ENCODE measurements around the gene LDOC1. TPM values are rescaled to one million over a fixed set of nuclear protein-coding genes. Genes with fewer than 3 reads are reported as not detected.

The LDOC1 gene
- total and polyA plus RNA-seq, 2 experiments from 2014 or later: 9.0 to 137 TPM

GRCh38 chrX:141183000-141183399, 6.1 kb upstream of the LDOC1 start:
- Histone ChIP-seq H3K27ac (no peak overlapping the region), H3K4me3 (no peak overlapping the region), H3K9me3 (ENCODE audit: low read depth) (no peaks in the 10 kb centered on the region), H3K27me3 (no peaks in the 10 kb centered on the region), H4K20me1 (ENCODE audit: insufficient read depth, poor library complexity, severe bottlenecking) (no peaks in the 10 kb centered on the region), H3K36me3 (replicated peaks; ENCODE audit: insufficient read depth, low read depth) (no peaks in the 10 kb centered on the region), H2AFZ (no peak overlapping the region), H3K4me2 (no peak overlapping the region), H3K9me2 (replicated peaks; ENCODE audit: insufficient read depth) (no peaks in the 10 kb centered on the region), H3K4me1 (ENCODE audit: insufficient read depth) (no peaks in the 10 kb centered on the region), H3K79me2 (no peaks in the 10 kb centered on the region)
- TF ChIP-seq CTCF (IDR thresholded peaks at IDR 0.05; ENCODE audit: poor library complexity) (no peak), EZH2phosphoT487 (IDR thresholded peaks at IDR 0.05; ENCODE audit: low read depth, severe bottlenecking, unreplicated experiment) (no peak)
- 60% methylated on average over 5 of the region's 5 CpGs for WGBS (ENCODE audit: low lambda C conversion rate, missing lambda C conversion rate)
- no peak for DNase-seq (ENCODE audit: low spot score)

DNA sequence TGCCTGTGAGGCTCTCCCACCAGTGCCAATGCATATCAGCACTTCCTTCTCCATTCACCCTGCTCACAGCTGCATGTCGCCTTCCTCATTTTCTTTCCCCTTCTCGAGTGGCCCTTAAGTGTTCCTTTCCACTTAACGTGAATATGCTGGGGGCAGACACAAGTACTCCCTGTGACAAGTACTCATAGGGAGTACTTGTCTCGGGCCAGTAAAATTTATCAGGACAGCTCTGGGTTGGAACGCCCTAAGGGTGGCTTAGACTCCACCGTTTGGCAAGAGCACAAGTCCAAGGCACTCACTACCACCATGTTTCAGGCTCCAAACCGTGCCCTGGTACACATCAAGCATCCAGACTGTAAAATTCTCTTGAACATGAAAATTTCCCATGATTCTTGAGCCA, 3.9 kb upstream of the LDOC1 start:
- no peak overlapping the region for H3K27ac ChIP-seq
- H3K9me2 ChIP-seq (replicated peaks; ENCODE audit: insufficient read depth): no peaks in the 10 kb centered on the region
- no peaks in the 10 kb centered on the region for H3K36me3 ChIP-seq (replicated peaks; ENCODE audit: insufficient read depth, low read depth)
- H3K27me3 ChIP-seq: no peaks in the 10 kb centered on the region
- no peaks in the 10 kb centered on the region for H3K4me1 ChIP-seq (ENCODE audit: insufficient read depth)
- no peak overlapping the region for H3K4me2 ChIP-seq
- peaks cover 1% of the 10 kb centered on the region for H3K79me2 ChIP-seq
- no peak overlapping the region for H3K4me3 ChIP-seq
- TF ChIP-seq CTCF (IDR thresholded peaks at IDR 0.05; ENCODE audit: poor library complexity): no peak
- TF ChIP-seq EZH2phosphoT487 (IDR thresholded peaks at IDR 0.05; ENCODE audit: low read depth, severe bottlenecking, unreplicated experiment): no peak
- no peak for TF ChIP-seq EZH2 (IDR thresholded peaks at IDR 0.05; ENCODE audit: borderline replicate concordance)
- H4K20me1 ChIP-seq (ENCODE audit: insufficient read depth, poor library complexity, severe bottlenecking): no peaks in the 10 kb centered on the region
- no peak overlapping the region for H2AFZ ChIP-seq
- 72% methylated on average over 7 of the region's 7 CpGs for WGBS (ENCODE audit: low lambda C conversion rate, missing lambda C conversion rate)
- DNase-seq (ENCODE audit: low spot score): no peak
- H3K9me3 ChIP-seq (ENCODE audit: low read depth): no peaks in the 10 kb centered on the region

DNA sequence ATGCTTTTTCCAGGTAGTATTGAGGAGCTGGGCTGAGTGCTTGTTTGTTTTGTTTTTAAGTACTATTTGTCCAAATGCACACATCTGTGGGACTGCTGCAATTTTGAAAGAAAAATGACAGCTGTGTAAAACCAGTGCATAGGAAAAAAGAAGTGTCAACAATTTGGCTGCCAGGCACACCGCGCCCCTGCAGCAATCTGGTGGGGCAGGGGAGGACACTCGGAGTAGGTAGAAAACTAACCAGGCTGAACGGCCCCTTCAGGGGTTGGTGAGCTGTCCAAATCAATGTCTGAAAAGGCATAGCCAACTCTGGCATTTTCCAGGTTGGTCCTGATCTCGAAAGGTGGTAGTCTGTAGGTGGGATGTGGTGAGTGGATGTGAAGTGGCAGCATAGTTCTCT, 1.1 kb downstream of the LDOC1 start:
- WGBS (ENCODE audit: low lambda C conversion rate, missing lambda C conversion rate): 83% methylated on average over 5 of the region's 5 CpGs
- Histone ChIP-seq H3K27ac (no peak overlapping the region), H3K36me3 (replicated peaks; ENCODE audit: insufficient read depth, low read depth) (no peaks in the 10 kb centered on the region), H3K4me3 (peak overlapping the region; percentile 10), H3K9me2 (replicated peaks; ENCODE audit: insufficient read depth) (no peaks in the 10 kb centered on the region), H3K4me1 (ENCODE audit: insufficient read depth) (no peaks in the 10 kb centered on the region), H3K4me2 (peak overlapping the region; percentile 85), H2AFZ (peak overlapping the region; percentile 73), H3K79me2 (peaks cover 2% of the 10 kb centered on the region), H4K20me1 (ENCODE audit: insufficient read depth, poor library complexity, severe bottlenecking) (no peaks in the 10 kb centered on the region), H3K9me3 (ENCODE audit: low read depth) (no peaks in the 10 kb centered on the region), H3K27me3 (no peaks in the 10 kb centered on the region)
- TF ChIP-seq EZH2phosphoT487 (IDR thresholded peaks at IDR 0.05; ENCODE audit: low read depth, severe bottlenecking, unreplicated experiment) (no peak), CTCF (IDR thresholded peaks at IDR 0.05; ENCODE audit: poor library complexity) (no peak), EZH2 (IDR thresholded peaks at IDR 0.05; ENCODE audit: borderline replicate concordance) (no peak)
- no peak for DNase-seq (ENCODE audit: low spot score)

DNA sequence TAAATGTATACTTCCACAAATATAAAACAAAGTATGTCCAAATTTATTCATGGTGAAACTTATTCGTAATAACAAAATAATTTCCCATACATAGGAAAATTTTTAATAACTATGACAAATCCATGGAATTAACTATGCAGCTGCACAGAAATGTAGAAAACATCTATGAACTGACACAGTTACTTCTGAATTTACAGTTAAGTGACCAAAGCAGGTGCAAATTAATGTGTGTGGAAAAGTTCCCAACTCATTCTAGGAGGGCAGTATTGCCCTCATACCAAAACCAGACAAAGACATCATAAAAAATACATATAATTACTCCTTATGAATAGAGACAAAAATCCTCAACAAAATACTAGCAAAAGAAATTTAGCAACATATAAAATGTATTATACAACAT, 12.5 kb downstream of the LDOC1 start:
- Histone ChIP-seq H3K4me2 (no peak overlapping the region), H3K4me1 (ENCODE audit: insufficient read depth) (no peaks in the 10 kb centered on the region), H4K20me1 (ENCODE audit: insufficient read depth, poor library complexity, severe bottlenecking) (no peaks in the 10 kb centered on the region), H3K9me2 (replicated peaks; ENCODE audit: insufficient read depth) (peaks cover 3% of the 10 kb centered on the region), H3K36me3 (replicated peaks; ENCODE audit: insufficient read depth, low read depth) (no peaks in the 10 kb centered on the region), H3K27me3 (no peaks in the 10 kb centered on the region), H3K79me2 (no peaks in the 10 kb centered on the region), H3K27ac (no peak overlapping the region), H3K4me3 (no peak overlapping the region), H3K9me3 (ENCODE audit: low read depth) (no peaks in the 10 kb centered on the region), H2AFZ (no peak overlapping the region)
- WGBS (ENCODE audit: low lambda C conversion rate, missing lambda C conversion rate): 77% methylated on average over 1 of the region's 1 CpG
- DNase-seq (ENCODE audit: low spot score): no peak
- TF ChIP-seq CTCF (IDR thresholded peaks at IDR 0.05; ENCODE audit: poor library complexity): no peak
- TF ChIP-seq EZH2 (IDR thresholded peaks at IDR 0.05; ENCODE audit: borderline replicate concordance): no peak
- no peak for TF ChIP-seq EZH2phosphoT487 (IDR thresholded peaks at IDR 0.05; ENCODE audit: low read depth, severe bottlenecking, unreplicated experiment)
